ENCODE measurements around the gene GPX5. TPM values are rescaled to one million over a fixed set of nuclear protein-coding genes. Genes with fewer than 3 reads are reported as not detected.
"Not testable (repeated sequence)": the region's sequence is repeated elsewhere in the genome, so short reads cannot be mapped to it uniquely, and the experiment has no call there.

GPX5 gene
- total RNA-seq, 1 experiment from 2014 or later: not detected

DNA sequence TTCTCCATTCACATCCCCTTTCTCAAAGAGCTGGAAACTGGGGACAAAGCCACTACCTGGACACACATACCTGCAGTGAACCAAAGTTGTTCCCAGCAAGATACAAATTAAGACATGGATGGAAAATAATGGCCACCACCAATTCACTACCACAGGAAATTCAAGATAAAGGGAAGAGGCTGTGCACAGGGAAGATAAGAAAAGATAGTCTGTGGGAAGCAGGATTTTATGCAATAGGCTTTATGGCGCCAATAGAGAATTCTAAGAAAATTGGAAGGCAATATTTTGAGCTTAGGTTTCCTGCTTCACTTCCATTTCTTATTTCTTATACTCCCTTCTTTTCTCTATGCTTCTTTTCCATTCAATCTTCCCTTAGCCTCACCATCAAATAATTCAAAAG lies 19.9 kb upstream of the GPX5 start:
- DNase-seq (ENCODE audit: low read depth, low spot score): no peak
- in situ Hi-C loops (cut with HindIII; ENCODE audit: low pct_unique_long_range_greater_than_20kb, low sequenced_read_pairs): no loop called here

DNA sequence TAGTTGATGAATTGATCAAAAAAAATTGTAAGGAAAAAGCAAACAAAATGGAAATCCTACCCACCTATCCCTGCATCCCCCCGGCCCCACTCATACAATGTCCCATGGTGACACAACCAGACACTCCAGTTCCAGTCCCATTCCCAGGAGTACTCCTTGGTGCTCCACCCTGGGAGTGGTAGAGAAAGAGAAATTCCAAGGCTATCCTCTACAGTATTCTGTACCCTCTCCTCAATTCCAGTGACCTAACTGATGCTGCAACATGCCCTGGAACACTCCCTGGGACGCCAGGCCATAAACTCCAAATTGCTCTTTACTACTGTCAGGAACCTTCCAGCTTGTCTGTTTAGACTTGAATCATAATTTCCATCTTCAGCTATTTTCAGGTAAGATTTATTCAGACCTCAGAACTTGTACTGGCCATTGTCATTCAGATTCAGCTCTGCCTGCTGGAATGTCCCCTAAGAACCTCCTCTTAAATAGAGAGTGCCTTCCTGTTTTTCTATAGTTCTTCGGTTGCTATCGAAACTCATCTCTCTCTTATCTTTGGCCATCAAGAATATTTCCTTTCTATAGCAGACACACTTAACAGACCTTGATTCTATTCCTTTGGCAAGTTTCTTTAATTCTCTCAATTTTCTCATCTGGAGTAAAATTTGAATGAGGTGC lies 18.7 kb upstream of the GPX5 start:
- DNase-seq (ENCODE audit: low read depth, low spot score): no peak
- in situ Hi-C loops (cut with HindIII; ENCODE audit: low pct_unique_long_range_greater_than_20kb, low sequenced_read_pairs): no loop called here

DNA sequence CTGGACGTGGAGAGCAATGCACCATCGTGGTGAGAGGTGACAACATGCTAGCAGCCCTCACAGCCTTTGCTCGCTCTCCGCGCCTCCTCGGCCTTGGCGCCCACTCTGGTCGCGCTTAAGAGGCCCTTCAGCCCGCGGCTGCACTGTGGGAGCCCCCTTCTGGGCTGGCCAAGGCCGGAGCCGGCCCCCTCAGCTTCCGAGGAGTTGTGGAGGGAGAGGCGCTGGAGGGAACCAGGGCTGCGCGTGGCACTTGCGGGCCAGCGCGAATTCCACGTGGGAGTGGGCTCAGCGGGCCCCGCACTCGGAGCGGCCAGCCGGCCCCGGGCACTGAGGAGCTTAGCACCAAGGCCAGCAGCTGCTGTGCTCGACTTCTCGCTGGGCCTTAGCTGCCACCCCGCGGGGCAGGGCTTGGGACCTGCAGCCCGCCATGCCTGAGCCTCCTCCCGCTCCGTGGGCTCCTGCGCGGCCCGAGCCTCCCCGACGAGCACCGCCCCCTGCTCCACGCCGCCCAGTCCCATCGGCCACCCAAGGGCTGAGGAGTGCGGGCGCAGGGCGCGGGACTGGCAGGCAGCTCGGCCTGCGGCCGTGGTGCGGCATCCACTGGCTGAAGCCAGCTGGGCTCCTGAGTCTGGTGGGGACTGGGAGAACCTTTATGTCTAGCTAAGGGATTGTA lies 13.9 kb upstream of the GPX5 start:
- in situ Hi-C loops (cut with HindIII; ENCODE audit: low pct_unique_long_range_greater_than_20kb, low sequenced_read_pairs): no loop called here
- no peak for DNase-seq (ENCODE audit: low read depth, low spot score)

DNA sequence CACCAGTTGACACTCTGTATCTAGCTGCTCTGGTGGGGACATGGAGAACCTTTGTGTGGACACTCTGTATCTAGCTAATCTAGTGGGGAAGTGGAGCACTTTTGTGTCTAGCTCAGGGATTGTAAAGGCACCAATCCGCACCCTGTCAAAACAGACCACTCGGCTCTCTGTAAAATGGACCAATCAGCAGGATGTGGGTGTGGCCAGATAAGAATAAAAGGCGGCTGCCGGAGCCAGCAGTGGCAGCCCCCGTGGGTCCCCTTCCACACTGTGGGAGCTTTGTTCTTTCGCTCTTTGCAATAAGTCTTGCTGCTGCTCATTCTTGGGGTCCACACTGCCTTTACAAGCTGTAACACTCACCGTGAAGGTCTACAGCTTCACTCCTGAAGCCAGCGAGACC lies 13.3 kb upstream of the GPX5 start:
- DNase-seq (ENCODE audit: low read depth, low spot score); in situ Hi-C loops (cut with HindIII; ENCODE audit: low pct_unique_long_range_greater_than_20kb, low sequenced_read_pairs): not testable (repeated sequence)

DNA sequence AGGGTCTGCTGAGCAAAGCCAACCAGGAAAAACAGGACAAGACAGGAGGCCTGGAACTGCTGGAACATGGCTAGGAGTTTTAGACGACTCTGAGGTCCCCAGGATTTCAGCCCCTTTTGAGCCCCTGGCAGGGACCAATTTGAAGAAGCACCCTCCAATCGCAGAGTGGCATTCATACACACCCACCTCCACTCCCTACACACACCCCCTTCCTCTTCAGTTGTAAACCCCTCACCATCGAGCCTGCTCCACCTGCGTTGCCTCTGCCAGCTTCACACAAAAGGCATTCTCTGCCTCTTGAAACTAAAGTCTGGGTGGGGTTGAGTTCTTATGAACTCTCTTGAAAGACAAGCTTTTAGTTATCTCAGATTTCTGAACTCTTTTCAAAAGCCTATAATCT lies 10.0 kb upstream of the GPX5 start, which contains the start of gene GPX6:
Gene GPX6 (minus strand): TSS at position 118 of the 400 bp plus-strand sequence. CDS start 50 bp downstream, at position 68.
- in situ Hi-C loops (cut with HindIII; ENCODE audit: low pct_unique_long_range_greater_than_20kb, low sequenced_read_pairs): no loop called here
- DNase-seq (ENCODE audit: low read depth, low spot score): no peak

DNA sequence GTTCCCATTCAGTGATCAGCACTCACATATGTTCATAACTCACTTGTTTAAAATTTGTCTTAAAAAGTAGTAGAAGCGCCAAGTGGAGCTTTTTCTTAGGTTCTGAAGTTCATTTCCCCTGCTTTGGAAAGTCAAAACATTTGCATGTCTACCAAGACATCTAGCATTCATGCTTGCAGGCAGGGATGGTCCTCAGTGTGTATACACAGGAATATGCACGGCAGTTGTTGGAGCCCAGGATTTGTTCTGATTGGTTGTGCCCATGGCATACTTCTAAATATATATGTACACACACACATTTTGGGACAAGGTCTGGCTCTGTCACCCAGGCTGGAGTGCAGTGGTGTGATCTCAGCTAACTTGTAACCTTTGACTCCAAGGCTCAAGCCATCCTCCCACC lies 7.7 kb upstream of the GPX5 start:
- in situ Hi-C loops (cut with HindIII; ENCODE audit: low pct_unique_long_range_greater_than_20kb, low sequenced_read_pairs): no loop called here
- DNase-seq (ENCODE audit: low read depth, low spot score): no peak

DNA sequence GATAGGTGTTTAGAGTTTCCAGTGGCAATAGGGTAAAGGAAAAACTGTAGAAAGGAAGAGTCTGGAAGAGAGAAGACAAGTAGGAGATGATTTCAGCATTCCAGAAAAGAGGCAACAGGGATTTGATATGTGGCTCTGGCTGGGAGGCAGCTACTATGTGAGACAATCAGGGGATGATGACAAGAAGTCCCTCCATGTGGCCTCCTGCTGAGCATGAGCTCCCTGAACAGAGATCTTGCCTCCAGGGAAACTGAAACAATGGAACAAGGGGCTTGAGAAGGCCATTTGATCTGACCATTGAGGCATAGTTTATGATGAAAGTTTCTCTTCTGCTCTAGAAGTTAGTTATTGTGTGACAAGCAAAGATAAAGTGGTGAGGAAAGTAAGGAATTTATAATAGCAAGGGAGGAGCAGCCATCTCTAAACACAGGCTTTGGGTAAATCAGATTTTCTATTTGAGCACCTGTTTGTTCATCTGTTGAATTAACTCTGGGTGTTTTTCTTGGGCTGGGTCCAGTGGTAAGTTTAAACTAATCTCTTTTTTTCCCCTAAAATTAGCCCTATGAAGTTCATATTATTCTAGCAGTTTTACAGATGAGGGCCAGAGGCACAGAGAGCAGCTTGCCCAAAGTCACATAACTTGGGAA lies 3.0 kb upstream of the GPX5 start:
- DNase-seq (ENCODE audit: low read depth, low spot score): no peak
- in situ Hi-C loops (cut with HindIII; ENCODE audit: low pct_unique_long_range_greater_than_20kb, low sequenced_read_pairs): no loop called here

DNA sequence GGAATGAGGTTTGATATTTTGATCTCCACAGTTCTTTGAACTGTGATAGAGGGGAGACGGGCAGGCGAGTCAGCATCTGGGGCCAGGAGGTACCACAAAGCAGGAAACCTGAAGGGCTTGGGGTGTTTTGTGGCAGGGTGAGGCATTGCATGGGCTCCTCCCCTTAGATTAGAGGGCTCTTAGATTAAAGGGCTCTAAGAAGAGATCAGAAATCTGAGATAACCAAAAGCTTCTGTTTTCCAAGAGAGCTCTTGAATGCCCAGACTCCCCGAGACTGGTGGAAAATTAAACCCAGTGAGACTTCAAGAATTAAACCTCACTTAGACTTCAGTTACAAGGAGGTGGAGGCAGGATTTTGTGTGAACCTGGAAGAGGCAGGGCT lies 2.4 kb upstream of the GPX5 start:
- in situ Hi-C loops (cut with HindIII; ENCODE audit: low pct_unique_long_range_greater_than_20kb, low sequenced_read_pairs): no loop called here
- DNase-seq (ENCODE audit: low read depth, low spot score): no peak

DNA sequence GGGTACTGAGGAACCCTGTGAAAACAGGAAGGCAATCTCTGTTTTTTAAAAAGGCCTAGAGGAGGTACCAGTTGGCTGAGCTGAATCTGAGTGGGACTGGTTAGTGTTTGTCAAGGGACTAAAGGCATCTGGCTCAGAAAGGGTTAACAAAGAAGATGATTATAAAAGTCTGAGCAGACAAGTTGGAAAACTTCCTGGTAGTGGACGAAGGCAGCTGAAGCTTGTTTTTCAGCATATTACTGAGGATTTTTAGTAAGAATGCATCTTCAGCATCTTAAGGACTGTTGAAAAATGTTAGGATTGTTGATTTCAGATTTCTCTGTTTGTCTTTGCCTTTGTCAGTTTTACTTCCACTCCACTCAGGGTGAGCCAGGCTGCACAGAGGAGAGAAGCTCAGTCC lies 5.1 kb downstream of the GPX5 start:
- DNase-seq (ENCODE audit: low read depth, low spot score): no peak
- in situ Hi-C loops (cut with HindIII; ENCODE audit: low pct_unique_long_range_greater_than_20kb, low sequenced_read_pairs): no loop called here

DNA sequence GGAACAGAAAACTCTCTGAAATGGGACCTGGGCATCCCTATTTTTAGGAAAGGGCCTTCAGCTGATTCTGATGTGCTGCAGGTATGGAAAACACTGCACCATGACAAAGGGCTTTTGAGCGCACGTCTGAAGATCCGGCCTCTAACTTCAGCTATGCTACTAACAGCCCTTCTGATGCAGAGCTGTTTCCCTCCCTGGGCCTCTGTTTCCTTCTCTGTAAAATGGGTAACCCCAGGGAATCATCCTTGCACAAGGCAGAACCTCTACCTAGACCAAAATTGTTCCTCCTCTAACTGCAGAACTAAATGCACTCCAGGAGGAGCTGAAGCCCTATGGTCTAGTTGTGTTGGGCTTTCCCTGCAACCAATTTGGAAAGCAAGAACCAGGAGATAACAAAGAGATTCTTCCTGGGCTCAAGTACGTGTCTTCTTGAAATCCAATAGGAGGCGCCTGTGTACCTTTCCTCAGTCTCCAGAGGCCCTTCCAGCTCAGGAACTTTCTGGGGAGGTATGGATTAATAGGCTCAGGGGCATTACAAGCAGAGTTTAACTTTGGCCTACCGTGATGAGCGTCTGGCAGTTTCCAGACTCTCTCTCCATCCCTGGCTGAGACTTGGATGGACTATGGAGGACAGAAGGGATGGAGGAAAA lies 5.9 kb downstream of the GPX5 start:
- DNase-seq (ENCODE audit: low read depth, low spot score): peak; percentile 58
- in situ Hi-C loops (cut with HindIII; ENCODE audit: low pct_unique_long_range_greater_than_20kb, low sequenced_read_pairs): no loop called here

DNA sequence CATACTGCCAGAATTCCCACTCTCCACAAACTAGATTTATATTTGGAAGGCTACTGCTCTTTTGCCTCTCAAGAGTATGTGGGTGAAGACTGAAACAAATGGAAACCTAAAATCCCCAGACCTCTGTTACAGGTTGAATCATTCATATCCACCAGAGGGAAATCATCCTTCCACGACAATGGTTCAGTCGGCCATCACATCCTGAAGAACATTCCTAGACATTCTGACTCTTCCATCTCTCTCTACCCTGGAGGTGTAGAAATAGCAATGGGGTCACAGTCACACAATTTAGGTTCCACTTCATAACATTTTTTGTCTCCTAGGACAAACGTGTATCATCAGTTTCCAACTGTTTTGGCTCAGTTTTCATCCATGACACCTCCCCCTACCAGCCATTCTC lies 8.6 kb downstream of the GPX5 start:
- in situ Hi-C loops (cut with HindIII; ENCODE audit: low pct_unique_long_range_greater_than_20kb, low sequenced_read_pairs): no loop called here
- no peak for DNase-seq (ENCODE audit: low read depth, low spot score)

DNA sequence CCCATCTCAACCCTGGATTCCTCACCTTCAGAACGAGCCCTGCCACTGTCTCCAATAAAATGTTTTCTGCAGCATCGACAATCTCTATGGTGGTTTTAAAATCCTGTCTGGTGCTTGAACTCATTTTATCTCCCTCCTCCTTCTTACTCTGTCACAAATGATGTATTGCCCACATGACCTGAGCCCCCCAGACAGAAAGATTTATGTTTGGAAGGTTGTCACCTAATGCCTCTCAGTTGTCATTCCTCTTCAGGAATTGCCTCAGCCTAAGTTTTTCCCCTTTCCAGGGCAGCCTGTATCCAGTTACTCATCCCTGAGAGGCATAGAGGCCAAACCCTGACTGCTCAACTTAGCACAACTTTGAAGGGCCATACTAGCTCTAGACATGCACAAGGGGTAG lies 9.2 kb downstream of the GPX5 start:
- in situ Hi-C loops (cut with HindIII; ENCODE audit: low pct_unique_long_range_greater_than_20kb, low sequenced_read_pairs): no loop called here
- DNase-seq (ENCODE audit: low read depth, low spot score): no peak

DNA sequence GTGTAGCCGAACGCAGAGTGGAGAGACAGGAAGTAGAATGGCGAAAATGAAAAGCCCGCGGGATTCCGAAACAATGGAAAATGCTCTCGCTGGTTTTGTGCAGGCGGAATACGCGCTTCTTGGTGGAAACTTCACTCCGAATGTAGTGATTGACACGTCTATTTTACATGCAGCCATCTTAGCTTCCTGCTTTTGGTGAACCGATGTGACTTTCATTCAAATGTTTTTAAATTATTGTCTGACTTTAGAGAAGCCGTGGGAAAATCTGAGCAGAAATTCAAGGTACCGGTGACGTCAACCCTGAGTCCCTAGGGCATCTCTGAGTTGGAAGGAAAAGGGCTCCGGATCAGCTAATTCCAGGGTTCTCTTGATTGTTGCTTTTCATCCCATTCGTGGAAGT lies 11.4 kb downstream of the GPX5 start:
- DNase-seq (ENCODE audit: low read depth, low spot score): peak; percentile 33
- in situ Hi-C loops (cut with HindIII; ENCODE audit: low pct_unique_long_range_greater_than_20kb, low sequenced_read_pairs): no loop called here

DNA sequence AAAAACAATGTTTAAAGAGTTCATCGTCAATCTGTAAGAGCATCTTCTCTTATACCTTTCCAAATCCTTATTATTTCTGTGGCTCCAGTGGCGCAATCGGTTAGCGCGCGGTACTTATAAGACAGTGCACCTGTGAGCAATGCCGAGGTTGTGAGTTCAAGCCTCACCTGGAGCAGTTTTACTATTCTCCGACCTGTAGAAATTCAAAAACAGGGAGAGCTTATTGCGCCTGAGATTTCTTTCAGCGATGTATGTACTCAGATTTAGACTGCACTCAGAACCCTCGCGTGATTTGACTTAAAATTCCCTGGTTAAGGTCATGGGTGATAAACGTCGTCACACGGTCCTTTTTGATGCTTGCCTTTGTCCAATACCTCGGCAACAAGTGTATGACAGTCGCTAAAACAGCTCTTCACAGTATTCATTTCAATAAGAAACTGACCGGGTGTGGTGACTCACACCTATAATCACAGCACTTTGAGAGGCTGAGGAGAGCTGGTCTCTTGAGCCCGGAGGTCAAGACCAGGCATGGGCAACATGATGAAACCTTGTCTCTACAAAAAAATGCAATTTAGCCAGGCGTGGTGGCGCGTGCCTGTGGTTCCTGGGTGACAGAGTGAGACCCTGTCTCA lies 11.9 kb downstream of the GPX5 start:
- DNase-seq (ENCODE audit: low read depth, low spot score): peak; percentile 48
- in situ Hi-C loops (cut with HindIII; ENCODE audit: low pct_unique_long_range_greater_than_20kb, low sequenced_read_pairs): no loop called here

DNA sequence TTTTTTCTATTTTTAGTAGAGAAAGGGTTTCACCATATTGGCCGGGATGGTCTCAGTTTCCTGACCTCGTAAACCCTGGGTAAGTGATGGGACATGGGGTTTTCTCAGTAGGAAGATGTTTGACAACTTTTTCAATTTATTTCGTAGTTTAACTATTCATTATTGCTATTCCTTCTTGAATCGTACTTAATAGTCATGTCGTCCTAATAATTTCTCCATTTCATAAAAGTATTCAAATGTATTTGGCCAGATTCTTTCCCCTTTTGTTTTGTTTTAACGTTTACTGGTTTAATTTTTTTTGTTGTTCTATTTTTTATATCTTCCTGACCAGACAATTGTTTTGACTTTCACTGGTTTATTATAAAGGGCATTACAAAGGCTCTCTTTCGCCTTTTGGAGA lies 16.3 kb downstream of the GPX5 start:
- no peak for DNase-seq (ENCODE audit: low read depth, low spot score)
- in situ Hi-C loops (cut with HindIII; ENCODE audit: low pct_unique_long_range_greater_than_20kb, low sequenced_read_pairs): no loop called here

DNA sequence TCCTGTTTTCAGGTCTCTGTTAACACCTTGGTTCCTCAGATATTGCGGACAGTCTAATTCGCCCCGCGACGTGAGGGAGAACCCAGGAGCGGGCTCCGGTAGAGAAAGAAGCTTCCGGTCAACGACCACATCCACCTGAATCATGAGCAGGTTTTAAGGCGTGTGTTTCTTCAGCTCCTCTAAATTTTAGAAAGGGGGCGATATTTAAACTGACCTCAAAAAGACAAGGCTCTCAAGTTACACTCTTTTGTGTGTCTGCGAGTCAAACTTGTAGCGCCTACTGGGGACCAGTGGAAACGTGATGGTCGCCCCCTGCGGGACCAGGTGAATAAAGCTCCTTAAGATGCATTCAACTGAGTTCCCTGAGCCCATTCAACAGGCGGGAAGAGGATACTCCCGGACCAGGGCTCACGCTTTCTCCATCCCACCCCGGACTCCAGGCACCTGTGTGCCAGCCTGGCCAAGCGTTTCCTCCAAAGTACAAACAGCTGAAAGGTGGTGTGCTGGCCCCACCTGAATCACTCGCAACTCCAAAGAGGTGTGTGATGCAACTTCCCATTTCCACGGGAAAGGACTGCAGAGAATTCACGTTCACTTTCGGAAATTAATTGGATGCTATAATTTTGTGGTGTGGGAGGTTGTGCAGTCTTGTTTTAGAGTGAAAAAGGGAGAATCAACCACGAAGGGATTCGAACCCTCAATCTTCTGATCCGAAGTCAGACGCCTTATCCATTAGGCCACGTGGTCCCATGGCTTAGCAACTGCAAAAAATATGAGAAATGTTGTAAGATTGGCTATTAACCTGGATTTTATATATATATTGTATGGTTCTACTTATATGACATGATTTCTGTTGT lies 17.0 kb downstream of the GPX5 start:
- in situ Hi-C loops (cut with HindIII; ENCODE audit: low pct_unique_long_range_greater_than_20kb, low sequenced_read_pairs): no loop called here
- peak; percentile 84 for DNase-seq (ENCODE audit: low read depth, low spot score)

All from SK-MEL-5 (cell line).